ENCODE measurements around the gene WFDC1.

WFDC1 gene

DNA sequence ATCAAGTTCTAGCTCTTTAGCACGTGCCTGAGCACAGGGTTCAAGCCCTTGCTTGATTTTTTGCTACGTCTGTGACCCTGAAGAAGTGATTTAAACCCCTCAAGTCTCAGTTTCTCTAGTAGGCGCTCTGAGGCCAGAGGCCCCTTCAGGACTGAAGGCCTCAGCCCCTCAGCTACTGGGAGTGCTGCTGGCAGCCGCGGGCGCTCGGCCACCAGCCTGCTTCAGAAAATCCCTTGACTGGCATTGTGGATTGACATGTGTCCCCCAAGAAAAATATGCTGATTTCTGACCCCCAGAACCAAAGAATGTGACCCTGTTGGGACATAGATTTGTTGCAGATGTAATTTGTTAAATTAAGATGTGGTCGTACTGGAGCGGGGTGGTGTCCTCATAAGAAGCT is 20.2 kb upstream of the WFDC1 start:
- Mint-ChIP-seq H3K4me1 (no peaks in the 10 kb centered on the region), H3K27ac (no peak overlapping the region), H3K4me3 (no peak overlapping the region), H3K36me3 (ENCODE audit: low read depth) (no peaks in the 10 kb centered on the region), H3K9me3 (no peaks in the 10 kb centered on the region), H3K27me3 (ENCODE audit: low read depth) (peaks cover 31% of the 10 kb centered on the region)
- TF ChIP-seq, protein P1, sequence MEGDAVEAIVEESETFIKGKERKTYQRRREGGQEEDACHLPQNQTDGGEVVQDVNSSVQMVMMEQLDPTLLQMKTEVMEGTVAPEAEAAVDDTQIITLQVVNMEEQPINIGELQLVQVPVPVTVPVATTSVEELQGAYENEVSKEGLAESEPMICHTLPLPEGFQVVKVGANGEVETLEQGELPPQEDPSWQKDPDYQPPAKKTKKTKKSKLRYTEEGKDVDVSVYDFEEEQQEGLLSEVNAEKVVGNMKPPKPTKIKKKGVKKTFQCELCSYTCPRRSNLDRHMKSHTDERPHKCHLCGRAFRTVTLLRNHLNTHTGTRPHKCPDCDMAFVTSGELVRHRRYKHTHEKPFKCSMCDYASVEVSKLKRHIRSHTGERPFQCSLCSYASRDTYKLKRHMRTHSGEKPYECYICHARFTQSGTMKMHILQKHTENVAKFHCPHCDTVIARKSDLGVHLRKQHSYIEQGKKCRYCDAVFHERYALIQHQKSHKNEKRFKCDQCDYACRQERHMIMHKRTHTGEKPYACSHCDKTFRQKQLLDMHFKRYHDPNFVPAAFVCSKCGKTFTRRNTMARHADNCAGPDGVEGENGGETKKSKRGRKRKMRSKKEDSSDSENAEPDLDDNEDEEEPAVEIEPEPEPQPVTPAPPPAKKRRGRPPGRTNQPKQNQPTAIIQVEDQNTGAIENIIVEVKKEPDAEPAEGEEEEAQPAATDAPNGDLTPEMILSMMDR (IDR thresholded peaks at IDR 0.05; ENCODE audit: unreplicated experiment in 3 of 3): no peak

DNA sequence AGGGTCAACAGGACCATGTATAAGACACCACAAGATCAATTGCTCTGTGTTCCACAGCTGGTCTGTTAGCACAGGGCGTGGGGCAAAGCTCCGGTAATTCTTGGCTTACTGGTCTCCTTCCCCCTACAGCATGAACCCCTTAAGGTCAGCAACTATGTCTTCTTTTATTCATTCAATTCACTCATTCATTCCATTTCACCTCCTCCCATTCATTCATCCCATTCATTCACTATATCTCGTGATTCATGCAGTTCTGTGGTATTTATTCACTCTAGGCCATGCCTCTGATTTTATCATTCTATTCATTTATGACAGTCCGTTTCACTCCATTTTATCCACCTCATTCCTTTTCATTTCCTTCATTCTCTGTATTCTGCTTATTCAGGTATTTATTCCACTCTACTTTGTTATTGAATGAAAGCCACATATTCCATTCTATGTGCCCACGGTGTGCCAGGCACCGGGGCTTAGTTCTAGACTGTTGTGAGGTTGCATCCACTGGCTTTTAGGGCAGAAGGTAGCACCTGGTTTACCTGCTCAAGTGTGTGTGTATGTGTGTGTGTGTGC is 19.0 kb upstream of the WFDC1 start:
- H3K4me3 Mint-ChIP-seq: no peak overlapping the region
- TF ChIP-seq, protein P1 (IDR thresholded peaks at IDR 0.05; ENCODE audit: unreplicated experiment in 3 of 3): no peak
- peaks cover 5% of the 10 kb centered on the region for H3K4me1 Mint-ChIP-seq
- no peaks in the 10 kb centered on the region for H3K36me3 Mint-ChIP-seq (ENCODE audit: low read depth)
- H3K27ac Mint-ChIP-seq: no peak overlapping the region
- no peaks in the 10 kb centered on the region for H3K9me3 Mint-ChIP-seq
- H3K27me3 Mint-ChIP-seq (ENCODE audit: low read depth): peaks cover 33% of the 10 kb centered on the region

DNA sequence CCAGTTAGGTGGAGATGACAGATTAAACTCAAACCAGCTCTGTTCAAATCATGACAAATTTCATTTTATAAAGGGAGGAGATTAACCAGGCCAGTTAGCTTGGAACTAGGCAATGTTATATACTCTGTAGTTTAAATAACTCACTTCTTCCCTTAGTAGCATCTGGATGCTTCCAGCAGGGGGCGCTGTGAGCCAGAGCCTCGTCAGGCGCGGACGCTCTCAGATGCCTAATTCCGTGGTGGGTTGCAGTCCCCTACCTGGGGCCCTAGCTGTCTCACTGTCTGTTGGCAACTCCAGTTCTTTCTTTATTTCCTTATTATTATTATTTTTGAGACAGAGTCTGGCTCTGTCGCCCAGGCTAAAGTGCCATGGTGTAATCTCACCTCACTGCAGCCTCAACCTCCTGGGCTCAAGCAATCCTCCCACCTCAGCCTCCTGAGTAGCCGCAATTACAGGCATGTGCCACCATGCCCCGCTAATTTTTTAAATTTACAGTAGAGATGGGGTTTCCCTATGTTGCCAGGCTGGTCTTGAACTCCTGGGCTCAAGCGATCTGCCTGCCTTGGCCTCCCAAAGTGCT is 17.3 kb upstream of the WFDC1 start:
- Mint-ChIP-seq H3K9me3 (no peaks in the 10 kb centered on the region), H3K4me1 (peaks cover 5% of the 10 kb centered on the region), H3K36me3 (ENCODE audit: low read depth) (no peaks in the 10 kb centered on the region), H3K27ac (no peak overlapping the region), H3K4me3 (no peak overlapping the region), H3K27me3 (ENCODE audit: low read depth) (peaks cover 37% of the 10 kb centered on the region)
- TF ChIP-seq, protein P1 (IDR thresholded peaks at IDR 0.05; ENCODE audit: unreplicated experiment in 3 of 3): peak; percentile 78 to 81 (median 78)

DNA sequence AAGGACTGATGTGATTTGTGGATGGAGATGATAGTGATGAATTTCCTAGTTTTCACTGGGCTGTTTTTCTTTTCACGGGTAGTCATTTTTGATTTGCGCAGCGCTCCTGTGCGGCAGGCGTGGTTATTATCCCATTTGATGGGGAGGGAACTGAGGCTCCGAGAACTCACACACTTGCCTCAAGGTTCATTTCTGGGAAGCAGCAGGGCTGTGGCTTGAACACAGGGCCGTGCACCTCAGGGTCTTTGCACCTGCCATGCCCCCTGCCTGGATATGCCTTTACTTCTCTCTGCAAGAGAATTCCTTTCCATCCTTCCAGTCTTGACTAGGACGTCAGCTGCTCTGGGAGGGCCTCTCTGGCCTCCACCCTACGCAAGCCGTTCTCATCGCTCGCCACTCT is 16.3 kb upstream of the WFDC1 start:
- Mint-ChIP-seq H3K36me3 (ENCODE audit: low read depth) (no peaks in the 10 kb centered on the region), H3K27me3 (ENCODE audit: low read depth) (peaks cover 39% of the 10 kb centered on the region), H3K4me1 (peaks cover 9% of the 10 kb centered on the region), H3K4me3 (no peak overlapping the region), H3K9me3 (no peaks in the 10 kb centered on the region), H3K27ac (no peak overlapping the region)
- TF ChIP-seq, protein P1 (IDR thresholded peaks at IDR 0.05; ENCODE audit: unreplicated experiment in 3 of 3): no peak

DNA sequence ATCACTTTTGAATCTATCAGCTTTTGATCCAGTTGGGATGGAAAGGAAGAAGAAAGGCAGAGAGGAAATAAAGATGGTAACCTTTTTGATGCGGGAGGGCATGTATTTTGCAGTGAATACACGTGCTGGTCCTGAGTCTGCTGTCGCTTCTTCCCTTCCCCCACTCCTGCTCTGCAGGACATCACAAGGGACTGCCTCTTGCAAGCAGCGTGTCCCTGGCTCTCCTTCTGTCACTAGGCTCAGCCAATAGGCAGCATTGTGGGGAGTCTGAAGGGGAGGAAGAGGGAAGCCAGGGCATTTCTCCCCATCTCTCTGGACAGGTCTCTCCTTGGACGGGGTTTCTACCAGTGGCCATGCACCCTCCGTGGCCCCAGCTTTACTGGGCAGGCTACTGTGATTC is 15.7 kb upstream of the WFDC1 start:
- TF ChIP-seq, protein P1 (IDR thresholded peaks at IDR 0.05; ENCODE audit: unreplicated experiment in 3 of 3): no peak
- H3K27ac Mint-ChIP-seq: no peak overlapping the region
- no peak overlapping the region for H3K4me3 Mint-ChIP-seq
- H3K4me1 Mint-ChIP-seq: peaks cover 15% of the 10 kb centered on the region
- H3K9me3 Mint-ChIP-seq: no peaks in the 10 kb centered on the region
- no peaks in the 10 kb centered on the region for H3K36me3 Mint-ChIP-seq (ENCODE audit: low read depth)
- H3K27me3 Mint-ChIP-seq (ENCODE audit: low read depth): peaks cover 45% of the 10 kb centered on the region

DNA sequence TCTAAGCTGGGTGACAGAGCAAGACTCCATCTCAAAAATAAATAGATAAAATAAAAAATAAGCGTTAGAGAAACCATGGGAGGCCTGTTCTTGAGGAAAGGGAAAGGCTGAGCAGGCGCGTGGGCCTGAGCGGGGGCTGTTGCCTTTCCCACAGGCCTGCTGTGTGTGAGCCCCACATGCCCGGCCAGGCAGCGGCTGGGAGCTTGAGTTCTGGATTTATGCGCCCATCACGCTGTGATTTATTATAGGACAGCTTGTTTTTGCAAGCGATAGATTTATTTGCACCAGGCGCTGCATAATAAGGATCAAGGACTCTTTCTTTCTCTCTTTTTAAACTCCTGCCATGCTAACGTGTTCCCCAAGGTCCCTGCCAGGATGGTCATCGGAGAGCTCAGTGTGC is 14.8 kb upstream of the WFDC1 start:
- Mint-ChIP-seq H3K4me1 (peaks cover 22% of the 10 kb centered on the region), H3K27me3 (ENCODE audit: low read depth) (peaks cover 54% of the 10 kb centered on the region), H3K4me3 (no peak overlapping the region), H3K36me3 (ENCODE audit: low read depth) (no peaks in the 10 kb centered on the region), H3K27ac (no peak overlapping the region), H3K9me3 (no peaks in the 10 kb centered on the region)
- TF ChIP-seq, protein P1 (IDR thresholded peaks at IDR 0.05; ENCODE audit: unreplicated experiment in 3 of 3): no peak

Measured in nephron (organoid).